ENCODE data around the gene TLR9. TPM values are rescaled to one million over a fixed set of nuclear protein-coding genes. Genes with fewer than 3 reads are reported as not detected.
A peak's percentile ranks its signal among the peaks of the same experiment; 100 is the strongest.

Gene TLR9
- total RNA-seq, 2 donors from 2014 or later, result 0.25 to 0.27 TPM

DNA sequence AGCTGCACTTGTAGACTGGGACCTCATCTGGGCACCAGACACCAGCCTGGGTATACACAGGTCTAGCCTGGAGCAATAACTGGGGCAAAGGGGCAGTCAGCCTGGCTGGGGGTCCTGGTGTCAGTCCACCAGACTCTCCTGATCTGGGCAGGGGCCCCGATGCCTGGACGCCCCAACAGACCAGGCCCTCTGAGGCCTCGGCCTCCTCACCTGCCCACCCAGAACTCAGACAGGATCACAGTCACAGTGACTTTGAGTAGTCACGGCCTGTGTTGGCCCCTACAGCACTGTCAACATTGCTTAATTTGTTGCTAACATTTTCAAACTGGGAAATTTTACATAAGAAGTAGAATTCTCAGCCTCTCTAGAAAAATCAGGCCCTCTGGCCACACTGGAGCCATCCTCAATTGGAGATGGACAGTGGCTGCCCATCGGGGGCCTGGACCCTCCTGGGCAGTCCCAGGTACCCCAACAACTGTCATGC, 7.7 kb upstream of the TLR9 start:
- intact Hi-C loops (cut with DNase I), result loop anchor here (5.0 kb wide), 2 partner anchors 104 to 214 kb away; partner anchors contain the start of gene SEMA3G
- no peak overlapping the region for H3K27ac ChIP-seq
- no peak for TF ChIP-seq CTCF (IDR thresholded peaks at IDR 0.05)

GRCh38 chr3:52232279-52233107, 7.0 kb upstream of the TLR9 start:
- no peak overlapping the region for H3K4me3 ChIP-seq
- H3K27me3 ChIP-seq, result no peaks in the 10 kb centered on the region
- no peak for DNase-seq
- H3K9ac ChIP-seq (ENCODE audit: low read depth in 2 of 2, low read length in 2 of 2), result no peak overlapping the region
- intact Hi-C loops (cut with DNase I), result loop anchor here (5.0 kb wide), 2 partner anchors 105 to 215 kb away; partner anchors contain the start of gene SEMA3G
- H3K9me3 ChIP-seq, result no peaks in the 10 kb centered on the region
- H3K36me3 ChIP-seq, result peaks cover 12% of the 10 kb centered on the region
- H3K4me1 ChIP-seq, result peaks cover under 1% of the 10 kb centered on the region
- TF ChIP-seq CTCF (IDR thresholded peaks at IDR 0.05), result no peak
- no peak overlapping the region for H3K27ac ChIP-seq

More for the DNA sequence above, 7.7 kb upstream of the TLR9 start:
- Histone ChIP-seq H3K4me1 (peaks cover 4% of the 10 kb centered on the region), H3K4me3 (no peak overlapping the region), H3K27me3 (no peaks in the 10 kb centered on the region), H3K9ac (ENCODE audit: low read depth in 2 of 2, low read length in 2 of 2) (no peak overlapping the region), H3K9me3 (no peaks in the 10 kb centered on the region), H3K36me3 (peaks cover 12% of the 10 kb centered on the region)
- DNase-seq, result no peak

GRCh38 chr3:52231502-52232278, 6.2 kb upstream of the TLR9 start:
- Histone ChIP-seq H3K27ac (no peak overlapping the region), H3K9me3 (no peaks in the 10 kb centered on the region), H3K4me3 (no peak overlapping the region), H3K9ac (ENCODE audit: low read depth in 2 of 2, low read length in 2 of 2) (no peak overlapping the region), H3K4me1 (no peaks in the 10 kb centered on the region), H3K27me3 (no peaks in the 10 kb centered on the region), H3K36me3 (peaks cover 12% of the 10 kb centered on the region)
- DNase-seq, result peak; percentile 84
- intact Hi-C loops (cut with DNase I), result loop anchor here (5.0 kb wide), 2 partner anchors 106 to 216 kb away; partner anchors contain the start of gene SEMA3G
- TF ChIP-seq CTCF (IDR thresholded peaks at IDR 0.05), result peak; percentile 96

DNA sequence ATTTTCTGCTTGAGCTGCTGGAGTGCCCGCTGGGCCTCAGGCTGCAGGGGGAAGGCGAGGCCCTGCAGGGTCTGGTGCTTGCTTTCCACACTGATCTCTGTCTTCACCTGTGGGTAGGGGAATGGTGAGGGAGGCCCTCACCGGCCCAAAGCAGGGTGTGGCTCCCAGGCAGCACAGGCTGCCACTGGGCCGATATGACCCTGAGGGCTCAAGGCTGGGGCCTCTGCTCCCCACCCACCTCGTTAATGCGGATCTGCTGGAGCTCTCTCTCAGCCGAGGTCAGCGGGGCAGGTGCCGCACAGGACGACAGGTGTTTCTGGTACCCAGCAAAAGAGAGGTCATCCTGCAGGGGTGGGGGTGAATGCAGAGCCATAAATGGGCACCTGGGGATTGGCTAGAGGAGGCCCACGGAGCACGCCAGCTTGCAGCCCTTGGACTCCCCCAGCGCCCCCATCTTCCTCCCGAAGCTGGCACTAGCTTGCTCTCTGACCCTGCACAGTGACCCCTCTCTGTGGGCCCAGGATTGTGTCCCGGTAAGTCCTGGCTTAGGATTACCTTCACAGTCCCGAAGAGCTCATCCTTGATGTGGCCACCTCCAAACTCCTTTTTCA, 5.5 kb upstream of the TLR9 start:
- no peak overlapping the region for H3K27ac ChIP-seq
- H3K9ac ChIP-seq (ENCODE audit: low read depth in 2 of 2, low read length in 2 of 2), result no peak overlapping the region
- H3K9me3 ChIP-seq, result no peaks in the 10 kb centered on the region
- no peaks in the 10 kb centered on the region for H3K4me1 ChIP-seq
- H3K27me3 ChIP-seq, result no peaks in the 10 kb centered on the region
- no peak for DNase-seq
- H3K4me3 ChIP-seq, result no peak overlapping the region
- TF ChIP-seq CTCF (IDR thresholded peaks at IDR 0.05), result no peak
- H3K36me3 ChIP-seq, result peaks cover 12% of the 10 kb centered on the region
- intact Hi-C loops (cut with DNase I), result loop anchor here (5.0 kb wide), 2 partner anchors 106 to 216 kb away; partner anchors contain the start of gene SEMA3G

GRCh38 chr3:52230461-52230860, 5.0 kb upstream of the TLR9 start:
- H3K27ac ChIP-seq, result no peak overlapping the region
- H3K9ac ChIP-seq (ENCODE audit: low read depth in 2 of 2, low read length in 2 of 2), result no peak overlapping the region
- no peak for DNase-seq
- H3K9me3 ChIP-seq, result no peaks in the 10 kb centered on the region
- H3K4me3 ChIP-seq, result no peak overlapping the region
- no peaks in the 10 kb centered on the region for H3K27me3 ChIP-seq
- H3K36me3 ChIP-seq, result peaks cover 12% of the 10 kb centered on the region
- TF ChIP-seq CTCF (IDR thresholded peaks at IDR 0.05), result no peak
- H3K4me1 ChIP-seq, result no peaks in the 10 kb centered on the region
- intact Hi-C loops (cut with DNase I), result loop anchor here (5.0 kb wide), 2 partner anchors 107 to 217 kb away; partner anchors contain the start of gene SEMA3G
